ENCODE measurements around the gene WFS1. TPM values are rescaled to one million over a fixed set of nuclear protein-coding genes. Genes with fewer than 3 reads are reported as not detected.

WFS1 gene
- total RNA-seq, 1 experiment from 2014 or later: 21.5 TPM

DNA sequence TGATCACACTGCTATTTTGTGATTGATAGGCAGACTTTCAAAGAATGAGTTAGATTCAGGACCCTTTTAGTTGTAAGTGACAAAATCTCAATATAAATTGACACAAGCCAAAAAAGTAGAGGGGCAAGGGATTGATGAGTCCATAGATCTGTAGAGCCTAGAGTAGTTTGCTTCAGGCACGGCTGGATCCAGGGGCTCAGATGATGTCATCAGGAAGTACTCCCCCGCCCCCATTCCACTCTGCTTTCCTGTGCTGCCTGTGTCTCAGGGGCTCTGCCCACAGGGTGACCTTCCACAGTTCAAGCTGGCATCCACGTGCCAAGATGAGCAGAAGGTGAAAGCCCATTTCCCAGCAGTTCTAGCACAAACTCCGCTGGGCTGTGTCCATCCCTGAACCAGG, 13.6 kb downstream of the WFS1 start:
- no TSS peak for BruUV-seq (replicated peaks)
- H3K79me2 ChIP-seq (ENCODE audit: insufficient read depth, low read length): no peaks in the 10 kb centered on the region
- H3K9ac ChIP-seq (ENCODE audit: low read length): no peak overlapping the region
- H3K27me3 ChIP-seq (ENCODE audit: insufficient read depth, low read length): no peaks in the 10 kb centered on the region
- ChIA-PET RAD21 (ENCODE audit: low non-redundant PET in 1 of 2, low total read pairs in 2 of 2, uncharacterized antibody in 2 of 2, unreplicated experiment in 2 of 2) (no interaction called here), CTCF (no interaction called here), POLR2A (no interaction called here)
- ATAC-seq (no peak), DNase-seq (ENCODE audit: low read depth, low spot score) (no peak)
- H3K9me2 ChIP-seq (ENCODE audit: insufficient read depth): no peaks in the 10 kb centered on the region
- H3K36me3 ChIP-seq (ENCODE audit: control insufficient read depth in 1 of 2, insufficient read depth in 2 of 2, low read length in 2 of 2): no peaks in the 10 kb centered on the region
- H2AFZ ChIP-seq (ENCODE audit: low read depth, low read length, poor library complexity, severe bottlenecking): no peak overlapping the region
- no peak overlapping the region for H3K4me2 ChIP-seq (ENCODE audit: low read length)
- no peaks in the 10 kb centered on the region for H4K20me1 ChIP-seq (ENCODE audit: insufficient read depth)
- intact Hi-C loops (cut with micrococcal nuclease): no loop called here
- H3K4me3 ChIP-seq (replicated peaks in 1 of 2; ENCODE audit: low read depth in 1 of 2, low read length in 2 of 2): no peak overlapping the region
- no peaks in the 10 kb centered on the region for H3K9me3 ChIP-seq (ENCODE audit: control insufficient read depth in 1 of 2, insufficient read depth in 1 of 2, low read depth in 1 of 2, low read length in 2 of 2)
- no peak overlapping the region for H3K27ac ChIP-seq (ENCODE audit: low read depth, low read length)
- no peaks in the 10 kb centered on the region for H3K4me1 ChIP-seq (ENCODE audit: control insufficient read depth in 1 of 2, insufficient read depth in 2 of 2, low read length in 2 of 2)
- no peak for TF ChIP-seq SP1 (IDR thresholded peaks at IDR 0.05; ENCODE audit: low read depth)
- TF ChIP-seq ZFX (IDR thresholded peaks at IDR 0.05): no peak
- no peak for TF ChIP-seq CBX3 (IDR thresholded peaks at IDR 0.05; ENCODE audit: low read depth)
- TF ChIP-seq FOSL1 (IDR thresholded peaks at IDR 0.05; ENCODE audit: low read depth): no peak
- TF ChIP-seq EZH2phosphoT487 (IDR thresholded peaks at IDR 0.05; ENCODE audit: borderline replicate concordance): no peak
- TF ChIP-seq JUND (IDR thresholded peaks at IDR 0.05): no peak
- TF ChIP-seq, protein P1, sequence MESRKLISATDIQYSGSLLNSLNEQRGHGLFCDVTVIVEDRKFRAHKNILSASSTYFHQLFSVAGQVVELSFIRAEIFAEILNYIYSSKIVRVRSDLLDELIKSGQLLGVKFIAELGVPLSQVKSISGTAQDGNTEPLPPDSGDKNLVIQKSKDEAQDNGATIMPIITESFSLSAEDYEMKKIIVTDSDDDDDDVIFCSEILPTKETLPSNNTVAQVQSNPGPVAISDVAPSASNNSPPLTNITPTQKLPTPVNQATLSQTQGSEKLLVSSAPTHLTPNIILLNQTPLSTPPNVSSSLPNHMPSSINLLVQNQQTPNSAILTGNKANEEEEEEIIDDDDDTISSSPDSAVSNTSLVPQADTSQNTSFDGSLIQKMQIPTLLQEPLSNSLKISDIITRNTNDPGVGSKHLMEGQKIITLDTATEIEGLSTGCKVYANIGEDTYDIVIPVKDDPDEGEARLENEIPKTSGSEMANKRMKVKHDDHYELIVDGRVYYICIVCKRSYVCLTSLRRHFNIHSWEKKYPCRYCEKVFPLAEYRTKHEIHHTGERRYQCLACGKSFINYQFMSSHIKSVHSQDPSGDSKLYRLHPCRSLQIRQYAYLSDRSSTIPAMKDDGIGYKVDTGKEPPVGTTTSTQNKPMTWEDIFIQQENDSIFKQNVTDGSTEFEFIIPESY (IDR thresholded peaks at IDR 0.05; ENCODE audit: extremely low read depth, insufficient replicate concordance, low read length): no peak
- TF ChIP-seq, protein P2, sequence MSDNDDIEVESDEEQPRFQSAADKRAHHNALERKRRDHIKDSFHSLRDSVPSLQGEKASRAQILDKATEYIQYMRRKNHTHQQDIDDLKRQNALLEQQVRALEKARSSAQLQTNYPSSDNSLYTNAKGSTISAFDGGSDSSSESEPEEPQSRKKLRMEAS (IDR thresholded peaks at IDR 0.05): no peak
- no peak for TF ChIP-seq CEBPB (IDR thresholded peaks at IDR 0.05; ENCODE audit: low read depth)
- no peak for TF ChIP-seq YY1 (IDR thresholded peaks at IDR 0.05; ENCODE audit: extremely low read depth, insufficient replicate concordance, low read depth, low read length)
- TF ChIP-seq, protein P3, sequence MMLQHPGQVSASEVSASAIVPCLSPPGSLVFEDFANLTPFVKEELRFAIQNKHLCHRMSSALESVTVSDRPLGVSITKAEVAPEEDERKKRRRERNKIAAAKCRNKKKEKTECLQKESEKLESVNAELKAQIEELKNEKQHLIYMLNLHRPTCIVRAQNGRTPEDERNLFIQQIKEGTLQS (IDR thresholded peaks at IDR 0.05): no peak
- no peak for TF ChIP-seq EGR1 (IDR thresholded peaks at IDR 0.05; ENCODE audit: low read depth)
- no peak for TF ChIP-seq ELF1 (IDR thresholded peaks at IDR 0.05; ENCODE audit: borderline replicate concordance, low read depth)
- TF ChIP-seq RAD21 (IDR thresholded peaks at IDR 0.05; ENCODE audit: low read depth): no peak
- no peak for TF ChIP-seq POLR2AphosphoS5 (IDR thresholded peaks at IDR 0.05; ENCODE audit: low read depth, low read length)
- TF ChIP-seq SRF (IDR thresholded peaks at IDR 0.05; ENCODE audit: low read depth): no peak
- TF ChIP-seq, protein P4, sequence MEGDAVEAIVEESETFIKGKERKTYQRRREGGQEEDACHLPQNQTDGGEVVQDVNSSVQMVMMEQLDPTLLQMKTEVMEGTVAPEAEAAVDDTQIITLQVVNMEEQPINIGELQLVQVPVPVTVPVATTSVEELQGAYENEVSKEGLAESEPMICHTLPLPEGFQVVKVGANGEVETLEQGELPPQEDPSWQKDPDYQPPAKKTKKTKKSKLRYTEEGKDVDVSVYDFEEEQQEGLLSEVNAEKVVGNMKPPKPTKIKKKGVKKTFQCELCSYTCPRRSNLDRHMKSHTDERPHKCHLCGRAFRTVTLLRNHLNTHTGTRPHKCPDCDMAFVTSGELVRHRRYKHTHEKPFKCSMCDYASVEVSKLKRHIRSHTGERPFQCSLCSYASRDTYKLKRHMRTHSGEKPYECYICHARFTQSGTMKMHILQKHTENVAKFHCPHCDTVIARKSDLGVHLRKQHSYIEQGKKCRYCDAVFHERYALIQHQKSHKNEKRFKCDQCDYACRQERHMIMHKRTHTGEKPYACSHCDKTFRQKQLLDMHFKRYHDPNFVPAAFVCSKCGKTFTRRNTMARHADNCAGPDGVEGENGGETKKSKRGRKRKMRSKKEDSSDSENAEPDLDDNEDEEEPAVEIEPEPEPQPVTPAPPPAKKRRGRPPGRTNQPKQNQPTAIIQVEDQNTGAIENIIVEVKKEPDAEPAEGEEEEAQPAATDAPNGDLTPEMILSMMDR (IDR thresholded peaks at IDR 0.05 in 2 of 3, conservative IDR thresholded peaks at IDR 0.05 in 1 of 3; ENCODE audit: borderline replicate concordance in 1 of 3, insufficient read depth in 1 of 3, low read depth in 2 of 3, low read length in 2 of 3): no peak
- no peak for TF ChIP-seq ZNF274 (IDR thresholded peaks at IDR 0.05; ENCODE audit: low read depth, low read length)
- TF ChIP-seq SIN3A (IDR thresholded peaks at IDR 0.05; ENCODE audit: low read depth): no peak
- no peak for TF ChIP-seq EZH2 (IDR thresholded peaks at IDR 0.05)

Measured in HCT116 (cell line).